Measurements from ENCODE around the gene CYP1A1.
"Not testable (repeated sequence)": the region's sequence is repeated elsewhere in the genome, so short reads cannot be mapped to it uniquely, and the experiment has no call there.

Gene CYP1A1

DNA sequence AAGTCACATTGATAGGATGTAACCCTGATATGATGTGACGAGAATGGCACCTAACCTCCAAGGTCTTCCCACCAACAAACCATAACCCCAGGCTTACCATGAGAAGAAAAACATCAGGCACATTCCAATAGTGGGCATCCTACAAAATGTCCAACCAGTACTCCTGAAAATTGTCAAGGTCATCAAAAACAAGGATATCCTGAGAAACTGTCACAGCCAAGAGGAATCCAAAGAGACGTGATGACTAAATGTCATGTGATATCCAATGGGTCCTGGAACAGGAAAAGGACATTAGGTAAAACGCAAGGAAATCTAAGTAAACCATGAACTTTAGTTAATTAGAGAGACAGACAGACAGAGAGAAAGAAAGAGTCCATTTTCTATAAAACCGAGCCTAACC, 21.1 kb upstream of the CYP1A1 start:
- intact Hi-C loops (cut with DNase I), result no loop called here

DNA sequence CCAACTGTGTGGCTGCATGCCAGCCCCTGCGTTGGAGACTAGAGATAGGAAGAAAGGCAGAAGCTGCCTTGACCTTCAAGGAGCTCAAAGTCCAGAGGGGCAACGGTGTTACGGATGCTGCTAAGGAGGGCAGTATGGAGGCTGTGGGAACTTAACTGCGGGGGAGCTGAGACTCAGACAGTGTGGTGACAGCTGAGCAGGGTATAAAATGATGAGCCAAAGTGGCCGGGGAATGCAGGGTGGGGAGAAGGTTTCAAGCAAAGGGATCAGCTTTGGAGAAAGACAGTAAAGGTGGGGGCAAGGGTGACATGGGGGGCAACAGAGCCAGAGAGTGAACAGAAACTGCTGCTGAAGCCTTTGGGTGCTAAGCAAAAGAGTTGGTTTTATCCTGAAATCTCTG, 17.1 kb upstream of the CYP1A1 start:
- no peak for DNase-seq
- intact Hi-C loops (cut with DNase I), result no loop called here

More for the DNA sequence above, 21.1 kb upstream of the CYP1A1 start:
- no peak for DNase-seq

DNA sequence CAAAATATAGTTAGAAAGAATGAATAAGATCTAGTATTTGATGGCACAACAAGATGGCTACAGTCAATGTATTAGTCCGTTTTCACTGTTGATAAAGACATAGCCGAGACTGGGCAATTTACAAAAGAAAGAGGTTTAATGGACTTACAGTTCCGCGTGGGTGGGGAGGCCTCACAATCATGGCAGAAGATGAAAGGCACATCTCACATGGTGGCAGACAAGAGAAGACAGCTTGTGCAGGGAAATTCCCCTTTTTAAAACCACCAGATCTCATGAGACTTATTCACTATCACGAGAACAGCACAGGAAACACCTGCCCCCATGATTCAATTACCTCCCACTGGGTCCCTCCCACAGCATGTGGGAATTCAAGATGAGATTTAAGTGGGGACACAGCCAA, 12.9 kb upstream of the CYP1A1 start:
- intact Hi-C loops (cut with DNase I); DNase-seq: not testable (repeated sequence)

DNA sequence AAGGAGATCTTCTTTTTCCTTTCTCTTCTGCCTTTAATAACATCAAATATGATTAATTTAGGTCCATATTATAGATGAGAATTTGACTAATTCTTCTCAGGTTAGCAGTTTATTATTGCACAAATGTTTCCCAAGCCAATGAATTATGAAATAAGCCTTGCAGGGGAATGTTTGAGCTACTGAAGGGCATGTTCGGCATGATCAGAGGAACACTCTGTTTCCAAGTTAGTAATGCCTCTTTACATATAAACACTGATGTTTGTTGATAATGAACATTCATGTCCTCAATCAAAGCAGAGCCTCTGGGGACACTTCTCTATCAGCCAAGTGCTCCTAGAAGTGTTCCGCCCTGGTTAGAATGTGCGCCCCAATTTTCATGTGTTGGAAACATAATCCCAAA, 10.0 kb upstream of the CYP1A1 start:
- intact Hi-C loops (cut with DNase I), result no loop called here
- no peak for DNase-seq

DNA sequence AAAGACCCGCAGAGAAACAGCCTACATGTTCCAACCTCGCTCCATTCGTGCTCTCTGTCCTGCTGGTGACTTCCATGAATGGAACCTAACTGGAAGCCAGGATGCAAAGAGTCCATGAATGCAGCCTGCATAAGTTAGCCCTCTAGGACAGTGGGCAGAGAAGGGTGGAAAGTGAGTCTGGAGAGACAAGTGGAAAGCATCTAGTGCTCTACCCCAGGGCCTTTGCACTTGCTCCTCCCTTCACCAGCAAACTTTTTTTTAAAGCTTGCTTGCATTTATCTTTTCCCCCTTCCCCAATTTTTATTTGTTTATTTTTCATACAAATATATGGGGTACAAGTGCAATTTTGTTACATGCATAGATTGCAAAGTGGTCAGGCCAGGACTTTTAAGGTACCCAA, 7.9 kb upstream of the CYP1A1 start:
- no peak for DNase-seq
- intact Hi-C loops (cut with DNase I), result no loop called here

DNA sequence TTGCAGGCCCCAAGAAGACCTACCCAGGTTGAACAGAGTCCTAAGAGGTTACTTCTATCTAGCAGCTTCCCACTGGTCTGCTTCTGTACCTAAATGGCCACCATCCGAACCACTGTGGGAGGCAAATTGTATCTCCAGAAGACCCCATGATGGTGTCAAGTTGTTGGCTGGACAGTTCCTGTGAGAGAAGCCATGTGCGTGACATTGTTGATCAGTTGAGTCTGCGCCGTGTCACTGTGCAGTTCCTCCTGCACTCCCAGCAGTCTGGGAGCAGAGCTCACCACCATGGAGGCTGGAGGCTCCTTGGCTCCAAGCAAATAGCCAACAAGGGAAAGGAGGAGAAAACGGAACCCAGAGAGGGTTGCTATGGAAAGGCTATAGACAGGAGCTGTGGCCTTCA, 7.5 kb upstream of the CYP1A1 start:
- DNase-seq, result no peak
- intact Hi-C loops (cut with DNase I), result no loop called here

DNA sequence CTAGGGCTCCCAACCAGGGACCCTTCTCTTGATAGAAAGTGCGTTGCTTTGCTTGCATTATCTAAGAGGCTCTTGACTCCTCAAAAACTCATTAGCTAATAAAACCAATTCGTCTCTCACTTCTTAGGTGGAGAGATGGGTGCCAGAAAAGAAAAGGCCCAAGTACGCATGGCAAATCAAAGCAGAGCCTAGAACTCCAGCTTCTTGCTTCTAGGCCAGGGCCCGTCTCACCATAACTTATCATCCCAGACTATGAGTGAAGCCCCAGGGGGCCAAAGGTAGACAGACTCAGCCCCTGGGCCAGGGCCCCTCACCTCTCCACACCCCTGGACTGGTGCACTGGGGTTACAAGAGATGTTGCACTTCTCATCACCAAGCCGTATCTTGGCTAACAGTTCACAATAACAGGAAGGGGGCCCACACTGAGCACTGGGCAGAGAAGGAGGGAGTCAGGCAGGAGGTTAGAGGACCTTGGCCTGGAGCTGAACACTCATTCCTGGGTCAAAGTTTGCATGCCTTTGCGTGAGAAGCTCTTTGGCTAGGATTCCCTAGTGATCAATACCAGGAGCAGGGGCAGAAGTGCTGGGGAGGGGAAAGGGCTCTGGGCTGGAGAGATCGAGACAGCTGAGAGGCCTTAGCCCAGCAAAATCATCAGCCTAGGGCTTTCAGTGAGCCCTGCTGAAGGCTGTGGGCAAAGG, 5.4 kb upstream of the CYP1A1 start:
- no peak for DNase-seq
- intact Hi-C loops (cut with DNase I), result no loop called here

DNA sequence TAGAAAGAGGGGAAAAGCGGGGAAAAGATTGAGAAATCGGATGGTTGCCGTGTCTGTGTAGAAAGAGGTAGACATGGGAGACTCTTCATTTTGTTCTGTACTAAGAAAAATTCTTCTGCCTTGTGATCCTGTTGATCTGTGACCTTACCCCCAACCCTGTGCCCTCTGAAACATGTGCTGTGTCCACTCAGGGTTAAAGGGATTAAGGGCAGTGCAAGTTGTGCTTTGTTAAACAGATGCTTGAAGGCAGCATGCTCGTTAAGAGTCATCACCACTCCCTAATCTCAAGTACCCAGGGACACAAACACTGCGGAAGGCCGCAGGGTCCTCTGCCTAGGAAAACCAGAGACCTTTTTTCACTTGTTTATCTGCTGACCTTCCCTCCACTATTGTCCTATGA, 4.0 kb upstream of the CYP1A1 start:
- DNase-seq; intact Hi-C loops (cut with DNase I): not testable (repeated sequence)

DNA sequence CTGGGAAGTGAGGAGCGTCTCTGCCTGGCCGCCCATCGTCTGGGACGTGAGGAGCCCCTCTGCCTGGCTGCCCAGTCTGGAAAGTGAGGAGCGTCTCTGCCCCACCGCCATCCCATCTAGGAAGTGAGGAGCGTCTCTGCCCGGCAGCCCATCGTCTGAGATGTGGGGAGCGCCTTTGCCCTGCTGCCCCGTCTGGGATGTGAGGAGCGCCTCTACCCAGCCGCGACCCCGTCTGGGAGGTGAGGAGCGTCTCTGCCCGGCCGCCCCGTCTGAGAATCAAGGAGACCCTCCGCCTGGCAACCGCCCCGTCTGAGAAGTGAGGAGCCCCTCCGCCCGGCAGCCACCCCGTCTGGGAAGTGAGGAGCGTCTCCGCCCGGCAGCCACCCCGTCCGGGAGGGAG, 3.4 kb upstream of the CYP1A1 start:
- intact Hi-C loops (cut with DNase I); DNase-seq: not testable (repeated sequence)

DNA sequence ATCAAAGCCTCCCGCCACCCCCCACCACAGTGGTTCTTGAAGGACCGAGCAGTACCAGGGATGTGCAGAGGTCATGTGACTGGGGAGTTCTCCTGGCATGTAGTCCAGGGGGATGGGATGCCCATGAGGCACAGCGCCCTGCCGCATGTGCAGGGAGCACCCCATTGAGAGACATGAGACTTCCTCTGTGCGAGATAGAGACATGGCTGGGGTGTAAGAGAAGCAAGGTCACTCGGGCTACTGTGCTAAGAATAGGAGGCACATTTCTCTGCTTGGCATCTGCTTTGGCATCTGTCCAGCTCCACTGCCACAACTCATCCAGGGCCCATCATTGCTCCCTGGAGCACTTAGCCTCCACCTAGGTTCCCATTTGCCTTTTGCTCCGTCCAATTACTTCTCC, 2.4 kb upstream of the CYP1A1 start:
- DNase-seq, result no peak
- intact Hi-C loops (cut with DNase I), result no loop called here

DNA sequence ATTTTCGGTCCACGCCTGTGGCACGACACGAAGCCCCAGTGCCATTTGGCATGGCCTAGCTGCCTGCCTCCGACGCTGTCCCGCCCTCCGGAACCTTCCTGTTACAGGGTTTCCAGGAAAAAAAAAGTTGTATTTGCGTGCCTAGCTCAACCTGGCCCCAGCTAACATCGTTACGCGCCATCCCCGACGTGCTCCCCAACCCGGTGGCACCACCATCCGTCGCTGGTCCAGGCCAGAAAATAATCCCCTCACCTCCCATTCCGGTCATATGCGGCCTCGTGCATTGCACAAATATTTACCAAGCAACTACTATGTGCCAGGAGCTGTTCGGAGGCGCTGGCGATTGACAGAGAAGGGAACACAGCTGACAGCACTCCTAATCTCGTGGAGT, 1.4 kb upstream of the CYP1A1 start:
- intact Hi-C loops (cut with DNase I), result no loop called here
- no peak for DNase-seq

DNA sequence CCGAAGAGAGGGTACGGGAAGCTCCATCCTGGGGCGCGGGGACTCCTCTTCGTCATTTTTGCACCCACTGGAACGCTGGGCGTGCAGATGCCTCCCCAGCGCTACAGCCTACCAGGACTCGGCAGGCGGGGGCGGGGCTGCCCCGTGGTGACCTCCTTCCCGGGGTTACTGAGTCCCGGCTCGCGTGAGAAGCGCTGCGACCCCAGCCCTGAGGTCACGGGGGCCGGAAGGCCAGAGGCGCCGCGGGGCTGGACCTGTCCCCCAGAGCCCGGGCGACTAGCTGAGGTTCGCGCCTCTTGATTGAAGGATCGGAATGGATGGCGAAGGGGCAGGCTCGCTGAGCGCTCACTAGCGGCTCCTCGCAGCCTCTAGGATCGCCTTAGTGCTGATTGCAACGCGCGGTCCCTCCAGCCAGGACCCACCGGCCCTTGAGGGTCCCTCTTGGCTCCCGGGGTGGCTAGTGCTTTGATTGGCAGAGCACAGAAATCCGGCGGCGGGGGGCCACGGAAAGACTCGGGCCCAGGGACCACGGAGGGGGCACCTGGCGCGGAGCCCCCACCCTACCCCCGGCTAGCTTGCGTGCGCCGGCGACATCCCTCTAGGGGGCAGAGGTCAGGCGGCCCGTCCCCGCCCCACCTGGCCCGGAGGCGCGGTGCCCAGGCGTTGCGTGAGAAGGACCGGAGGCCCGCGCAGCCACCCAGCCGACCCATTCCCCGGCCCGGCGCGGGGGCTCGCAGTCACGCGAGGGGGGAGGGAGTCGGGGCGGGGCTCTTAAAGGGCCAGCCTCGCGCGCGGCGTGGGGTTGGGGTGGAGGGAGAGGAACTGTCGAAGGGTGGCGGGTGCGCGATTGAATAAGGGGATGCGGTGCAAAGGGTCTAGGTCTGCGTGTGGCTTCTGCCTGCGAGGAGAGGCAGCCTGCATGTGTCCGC, 781 bp upstream of the CYP1A1 start:
- intact Hi-C loops (cut with DNase I), result no loop called here
- peak in 6 of 10 donors; percentile 9 to 89 (median 30) for DNase-seq

DNA sequence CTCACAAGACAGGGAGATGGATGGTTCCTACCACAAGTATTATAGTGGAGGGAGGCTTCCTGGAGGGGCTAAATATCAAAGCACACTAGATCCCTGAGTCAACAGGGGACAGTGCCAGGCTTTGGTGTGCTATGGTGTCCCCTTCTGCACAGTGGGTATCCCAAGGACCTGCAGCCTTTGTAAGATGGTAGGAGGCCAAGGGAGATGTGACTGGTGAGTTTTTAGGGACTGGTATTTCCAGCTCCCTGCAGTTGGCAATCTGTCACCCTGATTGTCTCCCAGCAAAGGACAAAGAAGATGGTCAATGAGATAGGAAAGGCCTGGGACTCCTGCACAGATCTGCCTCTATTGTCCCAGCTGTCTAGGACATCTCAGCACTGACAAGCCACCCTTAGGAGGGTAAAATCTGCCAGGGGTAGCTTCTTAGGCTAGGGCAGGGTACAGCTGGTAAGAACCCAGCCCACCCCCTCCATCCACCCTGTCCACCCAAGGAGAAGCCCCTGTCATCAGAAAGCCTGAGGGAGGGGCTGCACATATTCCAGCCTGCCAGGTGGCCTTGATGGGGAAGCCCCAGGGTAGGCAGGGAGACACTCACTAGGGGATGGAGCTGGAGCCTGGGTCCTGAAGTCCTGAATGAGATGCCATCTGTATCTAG, 631 bp downstream of the CYP1A1 start:
- intact Hi-C loops (cut with DNase I), result no loop called here
- DNase-seq, result no peak

DNA sequence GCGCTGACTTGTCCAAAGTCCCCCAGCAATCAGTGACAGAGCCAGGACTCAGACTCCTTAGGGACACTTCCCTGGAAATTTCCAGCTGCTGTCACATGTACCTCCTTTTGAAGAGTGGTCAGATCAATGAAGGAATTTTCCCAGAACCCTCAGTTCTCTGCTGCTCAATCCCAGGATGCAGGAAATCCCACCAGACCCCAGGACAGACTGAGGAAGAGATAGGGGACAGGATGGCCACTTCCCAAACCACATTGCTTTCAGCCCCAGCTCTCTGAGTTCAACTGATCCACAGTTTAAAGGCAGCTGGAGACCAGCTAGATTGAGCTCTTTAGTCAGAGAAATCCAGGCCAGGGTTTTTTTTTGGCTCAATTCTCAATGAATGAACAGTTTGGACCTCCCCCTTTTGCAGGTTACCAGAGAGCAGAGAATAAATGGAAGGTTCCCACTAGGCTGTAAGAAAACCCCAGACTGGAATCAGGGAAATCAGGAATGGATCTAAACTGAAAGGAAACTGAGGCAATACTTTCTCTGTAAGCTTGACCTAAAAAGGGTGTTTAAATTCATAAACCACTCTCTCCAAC, 1.5 kb downstream of the CYP1A1 start:
- DNase-seq, result no peak
- intact Hi-C loops (cut with DNase I), result no loop called here

DNA sequence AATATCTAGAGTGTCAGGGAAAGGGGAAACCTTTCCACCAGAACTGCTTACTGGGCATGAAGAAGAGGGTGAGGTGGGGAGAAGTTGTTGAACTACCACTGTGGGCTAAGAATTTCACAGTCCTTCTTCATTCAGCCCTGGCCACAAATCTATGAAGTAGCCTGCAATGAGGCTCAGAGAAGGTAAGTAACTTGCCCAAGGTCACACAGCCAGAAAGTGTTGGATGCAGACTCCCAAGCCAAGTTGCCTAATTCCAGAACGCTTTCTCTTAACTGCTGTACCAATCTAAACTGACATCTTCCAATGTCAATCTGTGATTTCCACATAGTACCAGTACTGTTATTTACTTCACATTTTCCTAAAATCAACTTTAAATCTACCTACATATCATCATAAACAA, 2.1 kb downstream of the CYP1A1 start:
- intact Hi-C loops (cut with DNase I), result no loop called here
- DNase-seq, result no peak

DNA sequence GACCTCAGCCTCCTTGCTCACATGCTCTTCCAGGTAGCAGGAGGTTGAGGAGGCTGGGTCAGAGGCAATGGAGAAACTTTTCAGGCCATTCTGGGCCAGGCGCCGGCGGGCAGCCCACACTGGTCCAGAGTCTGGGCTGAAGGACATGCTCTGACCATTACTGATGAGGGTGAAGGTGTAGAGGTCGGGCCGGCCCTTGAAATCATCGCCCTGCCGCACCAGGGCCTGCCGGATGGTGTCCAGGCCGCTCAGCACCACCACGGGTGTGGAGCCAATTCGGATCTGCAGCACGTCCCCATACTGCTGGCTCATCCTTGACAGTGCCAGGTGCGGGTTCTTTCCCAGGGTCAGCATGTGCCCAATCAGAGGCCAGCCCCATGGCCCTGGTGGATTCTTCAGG, 2.7 kb downstream of the CYP1A1 start:
- intact Hi-C loops (cut with DNase I), result no loop called here
- no peak for DNase-seq

DNA sequence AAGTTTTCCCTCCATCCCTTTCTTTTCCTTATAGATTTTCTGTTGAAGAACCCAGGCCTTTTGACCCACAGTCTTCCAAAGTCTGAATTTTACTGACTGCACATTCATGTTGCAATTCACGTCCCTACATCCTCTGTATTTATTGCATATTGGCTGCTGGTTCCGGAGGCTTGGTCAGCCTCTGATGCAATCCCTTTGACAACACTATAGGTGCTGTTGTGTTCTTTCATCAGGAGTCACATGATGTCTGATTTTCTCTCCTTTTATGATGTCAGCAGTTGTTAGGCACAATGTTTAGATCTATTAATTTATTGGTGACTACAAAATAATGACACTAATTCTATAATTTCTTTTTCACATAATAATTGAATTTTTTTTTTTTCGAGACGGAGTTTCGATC, 8.7 kb downstream of the CYP1A1 start:
- no peak for DNase-seq
- intact Hi-C loops (cut with DNase I), result no loop called here

DNA sequence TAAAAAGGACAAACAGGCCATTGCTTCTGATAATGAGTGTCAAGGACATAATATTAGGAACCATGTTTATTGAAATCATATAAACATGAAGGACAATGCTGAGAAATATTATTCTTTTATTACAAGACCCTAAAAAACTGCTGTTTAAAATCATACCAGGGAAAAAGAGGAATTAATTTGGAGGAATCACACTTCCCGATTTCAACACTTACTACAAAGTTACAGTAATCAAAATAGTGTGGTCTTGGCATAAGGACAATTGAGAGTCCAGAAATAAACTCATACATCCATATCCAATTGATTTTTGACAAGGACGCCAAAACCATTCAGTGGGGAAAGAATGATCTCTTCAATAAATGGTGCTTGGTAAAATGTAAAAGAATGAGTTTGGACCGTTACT, 13.0 kb downstream of the CYP1A1 start:
- intact Hi-C loops (cut with DNase I), result no loop called here
- DNase-seq, result no peak

DNA sequence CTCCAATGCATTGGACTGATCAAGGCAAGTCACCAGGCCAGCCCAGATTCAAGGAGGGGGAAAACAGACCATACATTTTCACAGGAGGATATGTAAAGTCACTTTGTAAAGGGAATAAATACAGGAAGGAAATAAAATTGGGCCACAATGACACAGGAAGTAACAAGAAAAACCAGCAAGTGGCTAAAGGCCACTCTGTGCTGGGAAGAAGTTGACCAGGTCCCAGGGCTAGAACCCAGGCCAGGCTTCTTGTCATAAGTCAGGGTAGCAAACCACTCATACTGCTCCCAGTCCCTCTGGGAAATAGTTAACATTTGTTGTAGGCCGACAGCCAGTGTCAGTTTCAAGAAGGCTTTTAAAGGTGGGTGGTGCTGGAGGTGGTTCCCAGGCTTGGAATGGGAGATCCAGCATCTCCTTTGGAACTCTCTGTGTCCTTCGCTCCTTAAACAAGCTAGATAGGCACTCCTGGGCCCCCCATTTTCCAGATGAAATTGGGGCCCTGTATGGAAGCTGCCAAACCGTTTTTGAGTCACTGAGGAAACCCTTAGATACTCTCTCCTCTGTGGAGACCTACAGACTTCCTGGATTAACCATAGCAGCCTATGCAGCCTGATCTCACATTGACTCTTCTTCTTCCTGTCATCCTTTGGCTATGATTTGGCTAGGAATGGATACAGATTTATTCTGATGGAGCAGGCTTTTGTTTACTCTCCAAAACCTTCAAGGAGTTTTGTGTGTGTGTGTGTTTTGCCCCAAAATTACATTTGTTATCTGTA, 14.8 kb downstream of the CYP1A1 start:
- no peak for DNase-seq
- intact Hi-C loops (cut with DNase I), result no loop called here

DNA sequence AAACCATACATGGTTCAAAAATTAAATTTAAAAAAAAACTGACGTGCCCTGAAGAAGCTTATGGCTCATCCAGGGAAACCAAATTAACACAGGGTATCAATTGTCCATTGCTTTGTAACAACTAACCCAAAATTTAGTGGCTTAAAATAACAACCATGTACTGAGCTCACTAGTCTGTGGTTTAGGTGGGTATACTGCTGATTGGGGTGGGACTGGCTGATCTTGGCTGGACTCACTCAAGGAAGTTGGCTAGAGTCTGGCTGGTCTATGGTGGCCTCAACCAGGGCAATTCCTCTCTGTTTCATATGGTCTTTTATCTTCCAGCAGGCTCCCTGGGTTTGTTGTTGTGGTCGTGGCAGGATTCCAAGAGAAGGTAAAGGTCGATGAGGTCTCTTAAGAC, 15.4 kb downstream of the CYP1A1 start:
- intact Hi-C loops (cut with DNase I), result no loop called here
- no peak for DNase-seq

Measured in posterior cingulate gyrus (tissue), 11 donors.